Astrocyte of the cerebellum (primary cell): ENCODE data around the gene DET1.

Experiments
- DNase-seq: peaks from one replicate; pipeline ENCODE4 v3.0.0-alpha.2; 2011; ENCODE audit warnings: low read depth
- H3K4me3 ChIP-seq: 2 replicates; pipeline ENCODE4 v1.5.1; 2011; ENCODE audit warnings: mild to moderate bottlenecking, low read depth, low read length, moderate library complexity
- in situ Hi-C: cut with HindIII; loops from 2 replicates; pipeline ENCODE4 v1.10.0; 2017; ENCODE audit warnings: low sequenced_read_pairs
- TF ChIP-seq, protein P1 (sequence below): IDR thresholded peaks from 2 replicates; pipeline ENCODE4 v1.5.1; 2012; ENCODE audit warnings: low read length, low read depth, moderate library complexity, mild to moderate bottlenecking; ENCODE audit errors: missing control alignments

The DET1 gene

DNA sequence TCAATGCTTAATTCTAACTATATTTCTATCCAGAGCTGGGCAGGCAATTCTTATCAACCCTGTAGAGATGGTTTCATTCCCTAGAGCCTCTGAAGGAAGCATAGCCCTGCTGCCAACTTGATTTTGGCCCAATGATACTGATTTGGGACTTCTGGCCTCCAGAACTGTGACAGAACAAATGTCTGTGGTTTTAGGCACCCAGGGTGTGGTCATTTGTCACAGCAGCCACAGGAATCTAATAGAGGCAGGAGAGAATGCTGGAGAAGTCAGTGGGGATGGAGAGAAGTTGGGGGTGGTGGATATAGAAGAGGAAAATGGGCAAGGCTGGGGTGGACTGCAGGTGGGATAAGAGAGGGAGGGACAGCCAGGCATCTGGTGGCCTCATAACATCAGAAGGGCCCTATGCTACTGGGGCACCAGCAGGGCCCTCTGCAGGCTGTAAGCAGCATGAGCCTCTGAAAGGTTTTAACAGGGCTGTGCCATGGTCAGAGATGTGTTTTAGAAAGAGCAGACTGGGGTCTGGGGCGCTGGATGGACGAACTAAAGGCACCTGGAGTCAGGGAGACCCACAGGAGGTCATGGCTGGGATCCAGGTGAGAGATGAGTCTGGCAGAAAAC is 59.2 kb downstream of the DET1 start:
- TF ChIP-seq, protein P1, sequence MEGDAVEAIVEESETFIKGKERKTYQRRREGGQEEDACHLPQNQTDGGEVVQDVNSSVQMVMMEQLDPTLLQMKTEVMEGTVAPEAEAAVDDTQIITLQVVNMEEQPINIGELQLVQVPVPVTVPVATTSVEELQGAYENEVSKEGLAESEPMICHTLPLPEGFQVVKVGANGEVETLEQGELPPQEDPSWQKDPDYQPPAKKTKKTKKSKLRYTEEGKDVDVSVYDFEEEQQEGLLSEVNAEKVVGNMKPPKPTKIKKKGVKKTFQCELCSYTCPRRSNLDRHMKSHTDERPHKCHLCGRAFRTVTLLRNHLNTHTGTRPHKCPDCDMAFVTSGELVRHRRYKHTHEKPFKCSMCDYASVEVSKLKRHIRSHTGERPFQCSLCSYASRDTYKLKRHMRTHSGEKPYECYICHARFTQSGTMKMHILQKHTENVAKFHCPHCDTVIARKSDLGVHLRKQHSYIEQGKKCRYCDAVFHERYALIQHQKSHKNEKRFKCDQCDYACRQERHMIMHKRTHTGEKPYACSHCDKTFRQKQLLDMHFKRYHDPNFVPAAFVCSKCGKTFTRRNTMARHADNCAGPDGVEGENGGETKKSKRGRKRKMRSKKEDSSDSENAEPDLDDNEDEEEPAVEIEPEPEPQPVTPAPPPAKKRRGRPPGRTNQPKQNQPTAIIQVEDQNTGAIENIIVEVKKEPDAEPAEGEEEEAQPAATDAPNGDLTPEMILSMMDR: no peak
- in situ Hi-C loops: no loop called here

DNA sequence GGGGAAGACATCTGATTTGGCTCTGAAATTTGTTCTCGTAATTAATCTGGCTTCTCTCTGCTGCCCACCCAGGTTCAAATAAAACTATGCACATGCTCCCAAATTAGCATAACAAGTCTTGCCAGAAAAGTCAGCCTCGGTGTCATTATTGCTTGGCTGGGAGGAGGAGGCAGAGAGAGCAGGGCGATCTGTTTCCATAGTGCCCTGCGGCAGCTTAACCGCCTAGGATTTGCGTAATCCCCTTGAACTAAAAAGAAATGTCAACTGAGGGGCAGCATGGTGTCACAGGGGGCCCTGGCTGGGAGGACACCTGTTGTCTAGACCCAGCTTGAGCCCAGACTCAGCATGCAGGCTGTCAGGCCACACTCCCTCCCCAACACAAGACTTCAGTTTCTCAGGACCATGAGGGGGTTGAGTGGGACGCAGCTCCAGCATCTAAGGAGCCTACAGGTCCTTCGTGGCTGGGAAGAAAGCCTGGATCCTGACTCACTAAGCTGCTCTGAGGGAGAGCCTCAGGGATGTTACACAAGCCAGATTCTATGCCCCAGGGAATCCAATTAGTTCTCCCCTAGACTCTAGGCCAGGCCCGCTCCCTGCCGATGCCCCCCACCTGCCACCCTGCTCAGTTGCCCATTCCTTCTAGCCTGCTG is 61.7 kb downstream of the DET1 start:
- no peak overlapping the region for H3K4me3 ChIP-seq
- TF ChIP-seq, protein P1: no peak
- peak; percentile 20 for DNase-seq
- in situ Hi-C loops: no loop called here

More for the DNA sequence above, 59.2 kb downstream of the DET1 start:
- no peak for DNase-seq
- no peak overlapping the region for H3K4me3 ChIP-seq

DNA sequence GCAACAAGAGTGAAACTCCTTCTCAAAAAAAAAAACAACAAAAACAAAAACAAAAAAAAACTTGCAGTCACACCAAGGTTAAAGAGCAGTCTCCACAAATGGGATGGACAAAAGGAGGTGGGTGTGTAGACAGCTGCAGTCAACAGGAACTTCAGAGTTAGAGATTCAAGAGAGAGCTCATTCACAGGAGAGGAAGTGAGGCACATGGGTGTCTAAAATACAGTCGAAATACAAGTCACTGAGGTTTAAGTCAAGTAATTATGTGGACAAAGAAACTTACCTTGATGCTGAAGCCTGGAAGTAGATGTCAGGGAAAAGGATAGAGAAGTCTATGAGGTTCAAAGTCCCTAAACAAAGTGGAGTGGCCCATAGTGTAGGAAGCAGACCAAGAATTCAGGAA is 64.2 kb downstream of the DET1 start:
- DNase-seq: no peak
- in situ Hi-C loops: no loop called here
- H3K4me3 ChIP-seq: no peak overlapping the region
- TF ChIP-seq, protein P1: no peak

DNA sequence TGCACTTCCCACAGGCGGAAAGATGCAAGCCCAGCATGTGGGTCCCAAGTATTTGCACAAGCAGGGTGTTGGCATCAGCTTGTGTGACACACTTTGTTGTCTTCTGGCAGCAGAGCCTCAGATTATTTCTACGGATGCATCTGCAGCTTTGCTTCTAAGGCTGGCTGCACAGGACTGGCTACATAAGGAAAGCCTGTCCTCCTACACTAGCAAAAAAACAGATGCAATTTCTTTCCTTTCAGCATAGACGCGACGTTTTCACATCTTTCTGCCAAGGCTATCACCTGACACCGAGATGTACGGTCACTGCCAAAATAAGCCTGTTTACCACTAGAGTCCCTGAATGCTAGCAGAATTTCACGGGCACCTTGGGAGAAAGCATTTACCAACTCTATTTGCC is 65.5 kb downstream of the DET1 start:
- DNase-seq: no peak
- TF ChIP-seq, protein P1: no peak
- H3K4me3 ChIP-seq: no peak overlapping the region
- in situ Hi-C loops: no loop called here

DNA sequence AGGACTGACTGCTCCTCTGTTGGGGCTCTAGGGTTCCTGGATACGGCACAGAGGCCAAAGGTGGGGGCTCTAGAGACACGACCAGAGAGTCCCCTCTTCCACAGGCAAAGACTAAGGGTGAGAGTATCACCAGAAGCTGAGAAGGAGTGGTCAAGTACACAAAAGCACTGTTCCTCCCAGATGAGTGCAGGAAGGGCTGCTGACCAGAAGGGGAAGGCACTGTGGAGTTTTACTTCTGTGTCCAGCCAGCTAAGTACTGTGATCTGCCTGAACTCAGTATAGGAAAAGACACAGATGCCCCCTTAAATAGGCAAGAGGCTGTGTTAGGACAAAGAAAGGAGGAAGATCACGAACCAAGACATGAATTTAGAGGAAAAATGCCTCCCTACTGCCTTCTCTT is 67.3 kb downstream of the DET1 start:
- TF ChIP-seq, protein P1: no peak
- in situ Hi-C loops: no loop called here
- DNase-seq: no peak
- H3K4me3 ChIP-seq: no peak overlapping the region

DNA sequence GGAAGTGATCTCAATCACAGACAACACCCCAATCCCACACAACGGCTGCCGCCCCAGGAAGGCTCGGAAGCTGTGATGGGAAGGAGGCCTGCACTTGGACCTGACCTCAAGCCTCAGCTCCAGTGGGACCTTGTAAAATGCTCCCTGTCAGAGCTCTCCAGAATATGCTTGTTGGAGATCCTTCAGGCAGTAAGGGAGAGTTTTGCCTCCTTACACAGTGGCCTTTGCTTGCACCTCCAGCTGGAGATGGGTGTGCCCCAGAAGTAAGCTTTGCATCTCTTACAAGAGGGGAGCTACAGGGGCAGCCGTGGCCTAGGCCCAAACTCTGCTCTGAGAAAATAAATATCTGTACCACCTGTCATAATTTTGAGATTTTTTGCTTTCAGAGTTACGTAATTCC is 68.6 kb downstream of the DET1 start:
- DNase-seq: no peak
- in situ Hi-C loops: no loop called here
- TF ChIP-seq, protein P1: no peak
- no peak overlapping the region for H3K4me3 ChIP-seq
